Activated T-cell treated with anti-CD3 and anti-CD28 coated beads, Interleukin-2, amount 50 U/mL, for 24 hours (primary cell): ENCODE results near the gene CDK15.
A peak's percentile ranks its signal among the peaks of the same experiment; 100 is the strongest.
"Not testable (repeated sequence)": the region's sequence is repeated elsewhere in the genome, so short reads cannot be mapped to it uniquely, and the experiment has no call there.

Experiments
- DNase-seq: peaks from one replicate; pipeline ENCODE4 v3.0.0-alpha.2; 2020
- H3K27ac Mint-ChIP-seq: 2 replicates; pipeline ENCODE4 v1.8.0; 2020; ENCODE audit warnings: mild to moderate bottlenecking, mixed read lengths
- H3K27me3 Mint-ChIP-seq: 2 replicates; pipeline ENCODE4 v1.8.0; 2020; ENCODE audit warnings: mixed read lengths
- H3K36me3 Mint-ChIP-seq: 2 replicates; pipeline ENCODE4 v1.8.0; 2020; ENCODE audit warnings: low read depth, mixed read lengths
- H3K4me1 Mint-ChIP-seq: 2 replicates; pipeline ENCODE4 v1.8.0; 2020; ENCODE audit warnings: low read depth, mixed read lengths
- H3K4me3 Mint-ChIP-seq: 2 replicates; pipeline ENCODE4 v1.8.0; 2020; ENCODE audit warnings: mild to moderate bottlenecking, moderate library complexity, mixed read lengths
- H3K9me3 Mint-ChIP-seq: 2 replicates; pipeline ENCODE4 v1.8.0; 2020; ENCODE audit warnings: mixed read lengths

Gene CDK15

DNA sequence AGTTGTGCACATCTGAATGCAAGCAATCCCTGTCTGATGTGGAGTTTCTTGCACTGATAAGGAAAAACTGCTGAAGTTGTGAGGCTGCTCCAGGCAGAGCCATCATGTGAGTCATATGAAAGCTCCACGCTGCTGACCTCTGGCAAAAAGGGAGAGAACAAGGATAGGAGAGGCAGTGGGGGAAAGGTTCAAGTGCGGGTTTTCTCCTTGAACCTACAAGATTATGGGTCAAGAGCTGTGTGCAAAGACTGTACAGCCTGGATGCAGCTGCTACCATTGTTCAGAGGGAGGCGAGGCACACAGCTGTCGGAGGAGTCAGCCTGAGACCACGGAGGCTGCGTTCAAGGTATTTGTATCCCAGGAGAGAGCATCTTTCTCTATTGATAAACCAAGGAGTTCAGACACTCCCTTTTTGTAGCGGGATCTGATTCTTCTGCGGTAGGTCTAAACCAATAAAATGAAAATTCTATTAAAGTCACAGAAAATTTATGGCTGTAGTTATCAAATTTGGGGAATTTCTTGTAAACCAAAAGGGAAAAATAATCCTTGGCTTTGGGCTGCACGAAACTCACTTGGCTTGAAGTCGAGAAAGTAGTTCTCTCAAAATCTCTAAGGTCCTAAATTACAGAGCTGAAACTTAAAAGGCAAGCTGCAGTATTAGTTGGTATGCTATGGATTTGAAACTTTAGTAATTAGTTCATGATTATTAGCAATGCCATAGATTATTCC, at the start of gene CDK15:
Gene CDK15 (plus strand): TSS at position 96 of the 729 bp plus-strand sequence. CDS start 128 bp downstream, at position 224.
- H3K36me3 Mint-ChIP-seq, result no peaks in the 10 kb centered on the region
- H3K4me1 Mint-ChIP-seq, result no peaks in the 10 kb centered on the region
- no peaks in the 10 kb centered on the region for H3K9me3 Mint-ChIP-seq
- H3K4me3 Mint-ChIP-seq, result no peak within 1 kb of the TSS
- no peak within 1 kb of the TSS for H3K27ac Mint-ChIP-seq
- H3K27me3 Mint-ChIP-seq, result peaks cover 24% of the 10 kb centered on the region
- no peak for DNase-seq

DNA sequence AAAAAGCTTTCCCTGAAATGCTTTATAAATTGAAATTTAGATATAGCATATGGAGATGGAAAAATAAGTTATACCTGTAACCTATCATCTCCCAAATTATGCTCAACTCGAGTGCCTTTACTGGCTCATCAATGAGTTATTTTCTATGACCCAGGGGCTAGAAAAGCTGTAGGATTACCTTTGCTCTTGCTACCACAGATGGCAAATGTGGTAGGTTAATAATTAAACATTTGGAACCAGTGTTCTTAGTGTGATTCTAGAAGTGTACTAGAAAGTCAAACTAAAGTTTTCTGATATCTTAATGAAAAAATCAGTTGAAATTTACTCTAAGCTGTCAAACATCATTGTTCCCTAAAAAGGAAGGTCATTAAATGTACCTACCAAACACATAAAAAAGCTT, 48.1 kb upstream of the CDK15 start:
- Mint-ChIP-seq H3K27ac (no peak overlapping the region), H3K4me1 (no peaks in the 10 kb centered on the region), H3K27me3 (no peaks in the 10 kb centered on the region), H3K4me3 (no peak overlapping the region), H3K9me3 (no peaks in the 10 kb centered on the region), H3K36me3 (peaks cover 42% of the 10 kb centered on the region)
- no peak for DNase-seq

DNA sequence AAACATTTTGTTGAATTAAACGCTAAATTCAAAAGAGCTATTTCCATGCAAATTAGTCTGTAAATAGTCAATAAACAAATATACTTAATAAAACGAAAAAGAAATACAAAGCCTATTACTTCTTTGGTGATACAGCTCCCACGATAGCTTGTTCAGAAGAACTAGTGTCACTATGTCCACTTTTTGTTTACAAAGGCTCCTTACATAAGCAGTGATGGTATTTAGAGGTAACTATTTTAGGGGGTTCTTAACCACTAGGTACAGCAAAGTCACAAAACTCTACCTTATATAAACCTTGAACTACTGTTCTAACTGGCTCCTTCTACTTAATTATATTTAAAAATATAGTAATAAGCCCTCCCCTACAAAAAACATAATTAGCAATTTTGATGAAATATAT, 47.5 kb upstream of the CDK15 start:
- DNase-seq, result no peak

DNA sequence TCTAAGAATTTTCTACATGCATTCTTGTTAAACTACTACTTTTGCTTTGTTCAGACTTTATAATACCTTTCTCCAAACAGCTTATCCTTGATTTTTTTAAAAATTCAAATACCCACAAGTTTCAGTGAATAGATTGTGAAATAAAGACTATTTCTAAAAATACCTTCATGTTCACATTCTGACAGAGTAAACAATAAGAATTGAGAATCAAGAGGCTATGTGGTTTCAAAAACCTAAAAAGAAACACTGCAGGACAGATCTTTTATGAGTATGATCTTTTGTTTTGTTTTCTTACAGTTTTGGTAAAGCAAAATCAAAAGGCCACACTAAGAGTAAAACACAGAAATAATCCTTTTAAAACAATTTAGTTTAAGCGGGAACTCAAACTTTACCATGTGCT, 46.8 kb upstream of the CDK15 start:
- Mint-ChIP-seq H3K4me3 (no peak overlapping the region), H3K27me3 (no peaks in the 10 kb centered on the region)

More for the DNA sequence above, 47.5 kb upstream of the CDK15 start:
- no peaks in the 10 kb centered on the region for H3K4me1 Mint-ChIP-seq
- no peak overlapping the region for H3K4me3 Mint-ChIP-seq
- peaks cover 45% of the 10 kb centered on the region for H3K36me3 Mint-ChIP-seq
- no peaks in the 10 kb centered on the region for H3K27me3 Mint-ChIP-seq
- H3K27ac Mint-ChIP-seq, result no peak overlapping the region
- H3K9me3 Mint-ChIP-seq, result no peaks in the 10 kb centered on the region

DNA sequence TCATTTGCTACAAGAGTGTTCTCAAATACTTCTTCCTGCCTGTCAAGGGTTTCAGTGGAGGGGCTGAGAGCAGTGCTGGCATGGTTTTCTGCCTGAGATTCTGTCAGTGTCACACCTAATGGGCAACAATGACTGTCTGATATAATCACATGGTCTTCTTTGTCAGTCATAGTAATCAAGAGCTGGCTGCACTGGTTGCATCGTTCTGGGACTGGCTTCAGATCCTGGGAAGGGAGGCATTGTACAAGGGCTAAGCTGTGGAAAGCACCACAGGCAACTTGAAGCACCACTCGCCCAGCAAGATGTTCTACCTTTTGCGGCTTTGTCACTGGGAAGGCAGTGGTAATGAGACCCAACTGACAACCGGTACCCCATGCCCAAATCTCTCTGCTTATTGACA, 45.2 kb upstream of the CDK15 start:
- H3K4me1 Mint-ChIP-seq, result no peaks in the 10 kb centered on the region
- no peak for DNase-seq
- no peaks in the 10 kb centered on the region for H3K27me3 Mint-ChIP-seq
- no peak overlapping the region for H3K27ac Mint-ChIP-seq
- H3K9me3 Mint-ChIP-seq, result no peaks in the 10 kb centered on the region
- H3K4me3 Mint-ChIP-seq, result no peak overlapping the region
- H3K36me3 Mint-ChIP-seq, result peaks cover 55% of the 10 kb centered on the region

More for the DNA sequence above, 46.8 kb upstream of the CDK15 start:
- peaks cover 48% of the 10 kb centered on the region for H3K36me3 Mint-ChIP-seq
- H3K27ac Mint-ChIP-seq, result no peak overlapping the region
- no peaks in the 10 kb centered on the region for H3K4me1 Mint-ChIP-seq
- H3K9me3 Mint-ChIP-seq, result no peaks in the 10 kb centered on the region
- DNase-seq, result no peak

DNA sequence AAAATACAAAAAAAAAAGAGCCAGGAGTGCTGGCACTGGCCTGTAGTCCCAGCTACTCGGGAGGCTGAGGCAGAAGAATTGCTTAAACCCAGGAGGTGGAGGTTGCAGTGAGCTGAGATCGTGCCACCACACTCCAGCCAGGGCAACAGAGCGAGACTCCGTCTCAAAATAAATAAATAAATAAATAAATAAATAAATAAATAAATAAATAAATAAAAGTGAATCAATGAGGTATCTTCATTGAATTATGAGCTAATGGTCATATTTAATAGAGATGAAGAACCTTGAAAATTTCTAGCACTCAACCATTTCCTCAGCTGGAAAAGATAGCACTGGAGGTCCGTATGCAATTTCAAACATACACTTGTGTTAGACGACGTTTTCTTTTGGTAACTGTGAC, 41.9 kb upstream of the CDK15 start:
- not testable (repeated sequence) for H3K27ac Mint-ChIP-seq, H3K4me3 Mint-ChIP-seq

DNA sequence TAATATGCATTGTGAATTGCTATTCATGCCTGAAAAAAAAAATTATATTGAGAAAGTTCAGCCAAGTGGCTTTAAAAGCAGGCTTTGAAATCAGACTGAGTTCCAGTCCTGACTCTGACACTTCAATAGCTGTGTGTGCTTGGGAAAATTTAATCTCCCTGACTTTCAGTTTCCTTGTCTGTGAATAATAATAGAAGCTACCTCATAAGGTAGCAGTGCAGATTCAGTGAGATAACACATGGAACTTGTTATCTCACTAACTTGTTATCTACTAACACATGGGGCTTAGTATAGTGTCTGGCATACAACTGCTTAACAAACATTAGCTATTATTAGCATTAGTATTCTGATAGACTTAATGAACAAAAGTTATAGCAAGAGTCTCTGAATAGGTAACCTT, 40.5 kb upstream of the CDK15 start:
- Mint-ChIP-seq H3K36me3 (peaks cover 44% of the 10 kb centered on the region), H3K4me1 (no peaks in the 10 kb centered on the region), H3K4me3 (no peak overlapping the region), H3K9me3 (no peaks in the 10 kb centered on the region), H3K27me3 (no peaks in the 10 kb centered on the region), H3K27ac (no peak overlapping the region)
- no peak for DNase-seq

More for the DNA sequence above, 41.9 kb upstream of the CDK15 start:
- H3K36me3 Mint-ChIP-seq, result peaks cover 55% of the 10 kb centered on the region
- not testable (repeated sequence) for H3K4me1 Mint-ChIP-seq, H3K27me3 Mint-ChIP-seq, DNase-seq, H3K9me3 Mint-ChIP-seq

DNA sequence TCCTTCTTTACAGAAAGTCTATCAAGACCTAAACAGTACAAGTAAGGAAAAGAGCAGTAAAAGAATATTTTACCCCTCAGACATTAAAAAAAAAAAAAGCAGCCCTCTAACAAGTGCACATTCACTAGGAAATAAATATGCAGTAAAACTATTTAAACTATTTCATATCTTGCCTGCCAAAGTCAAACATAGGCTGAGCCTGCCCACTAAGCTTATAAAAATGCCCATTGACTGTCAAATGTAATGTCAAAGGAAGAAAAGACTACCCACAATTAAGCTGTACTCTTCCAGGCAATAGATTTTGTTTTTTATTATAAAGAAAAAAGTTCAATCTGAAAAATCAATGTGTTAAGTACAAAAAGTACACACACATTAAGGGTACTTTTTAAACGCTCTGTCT, 37.4 kb upstream of the CDK15 start:
- H3K36me3 Mint-ChIP-seq, result peaks cover 22% of the 10 kb centered on the region
- no peaks in the 10 kb centered on the region for H3K9me3 Mint-ChIP-seq
- DNase-seq, result no peak
- peaks cover 1% of the 10 kb centered on the region for H3K4me1 Mint-ChIP-seq
- no peak overlapping the region for H3K27ac Mint-ChIP-seq
- no peaks in the 10 kb centered on the region for H3K27me3 Mint-ChIP-seq
- no peak overlapping the region for H3K4me3 Mint-ChIP-seq

DNA sequence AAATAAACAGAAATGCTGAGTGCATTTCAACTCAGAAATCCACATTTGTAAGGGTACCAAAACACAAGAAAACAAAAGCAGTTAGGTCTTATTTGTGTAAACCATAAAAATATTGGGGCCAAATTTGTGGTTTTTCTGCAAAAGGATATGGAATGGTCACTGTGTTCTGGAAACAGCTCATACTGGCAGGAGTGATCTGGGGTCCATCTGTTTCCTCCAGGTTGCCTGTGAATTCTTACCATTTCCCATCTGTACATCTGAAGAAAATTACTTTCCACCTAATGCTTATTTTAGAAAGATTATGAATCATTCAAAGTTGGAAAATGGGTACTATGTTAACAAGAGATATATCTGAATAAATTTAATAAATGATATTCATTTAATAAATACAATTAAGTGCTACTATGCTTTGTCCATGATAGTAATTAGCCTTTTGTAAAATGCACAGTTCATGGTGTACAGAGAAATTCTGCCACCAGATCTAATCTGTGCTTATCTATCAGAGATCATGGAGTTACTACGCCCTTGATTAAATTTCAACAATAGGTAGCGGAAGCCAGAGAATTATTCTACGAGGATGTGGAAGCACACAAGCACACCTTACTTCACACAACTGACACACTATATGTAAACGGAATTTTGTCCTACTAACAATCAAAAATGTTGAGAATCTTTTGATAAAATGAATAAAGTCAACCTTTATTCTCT, 36.5 kb upstream of the CDK15 start:
- H3K27ac Mint-ChIP-seq, result no peak overlapping the region
- no peak overlapping the region for H3K4me3 Mint-ChIP-seq
- H3K36me3 Mint-ChIP-seq, result peaks cover 19% of the 10 kb centered on the region
- no peaks in the 10 kb centered on the region for H3K9me3 Mint-ChIP-seq
- H3K4me1 Mint-ChIP-seq, result peaks cover 10% of the 10 kb centered on the region
- H3K27me3 Mint-ChIP-seq, result no peaks in the 10 kb centered on the region
- no peak for DNase-seq

DNA sequence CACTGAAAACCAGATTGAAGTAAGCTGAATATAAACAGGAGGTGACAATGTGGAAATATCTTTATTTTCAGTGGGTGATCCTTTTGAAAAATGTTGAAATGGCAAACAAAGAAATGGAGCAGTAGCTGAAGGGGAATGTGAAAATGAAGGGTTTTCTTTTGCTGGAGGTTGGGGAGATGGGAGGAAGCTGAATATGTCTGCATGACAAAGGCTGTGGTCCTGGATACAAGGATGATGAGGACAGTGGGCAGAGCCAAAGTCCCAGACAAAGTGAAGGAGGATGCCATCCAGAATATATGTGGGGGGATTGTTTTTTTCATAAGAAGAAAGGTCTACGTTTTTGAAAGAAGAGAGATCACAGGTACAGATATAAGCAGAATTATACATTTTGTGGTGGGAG, 32.3 kb upstream of the CDK15 start:
- Mint-ChIP-seq H3K36me3 (no peaks in the 10 kb centered on the region), H3K4me1 (peaks cover 29% of the 10 kb centered on the region), H3K27me3 (no peaks in the 10 kb centered on the region), H3K4me3 (no peak overlapping the region), H3K9me3 (no peaks in the 10 kb centered on the region), H3K27ac (no peak overlapping the region)
- no peak for DNase-seq

DNA sequence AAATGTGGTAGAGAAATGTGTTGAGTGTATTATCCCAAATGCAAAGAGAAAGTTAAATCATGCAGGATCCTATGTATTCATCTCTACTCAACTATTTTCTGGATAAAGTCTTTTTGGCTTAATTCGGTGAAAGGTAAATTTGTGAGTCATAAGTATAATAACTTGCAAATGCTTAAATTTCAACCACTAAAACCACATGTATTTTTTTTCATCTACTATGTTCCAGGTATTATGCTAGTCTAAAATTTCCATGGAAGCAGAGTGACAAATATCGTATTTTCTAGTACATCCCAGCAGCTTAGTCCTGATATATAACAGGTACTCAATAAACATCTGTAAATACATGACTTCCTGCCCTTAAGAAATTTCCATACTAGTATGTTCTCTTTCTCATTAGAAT, 31.8 kb upstream of the CDK15 start:
- Mint-ChIP-seq H3K4me1 (peaks cover 31% of the 10 kb centered on the region), H3K4me3 (no peak overlapping the region), H3K9me3 (no peaks in the 10 kb centered on the region), H3K36me3 (no peaks in the 10 kb centered on the region), H3K27me3 (no peaks in the 10 kb centered on the region), H3K27ac (no peak overlapping the region)
- DNase-seq, result no peak

DNA sequence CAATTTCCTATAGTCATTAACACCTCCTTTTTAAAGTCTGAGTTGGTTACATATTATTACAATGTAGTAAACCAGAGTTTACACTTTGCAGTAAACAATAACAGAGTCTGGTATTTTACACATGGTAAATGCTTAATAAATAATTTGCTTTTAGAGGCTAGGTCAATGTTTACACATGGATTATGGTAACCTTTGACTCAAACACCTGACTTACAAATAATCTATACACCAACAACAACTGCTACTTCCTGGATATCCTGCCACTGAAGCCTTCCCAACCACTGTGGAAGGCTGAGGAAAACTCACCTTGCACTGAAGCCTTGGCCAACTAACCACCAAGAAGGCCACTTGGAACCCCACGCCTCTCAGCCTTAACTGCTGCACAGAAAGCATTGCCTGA, 31.0 kb upstream of the CDK15 start:
- peaks cover 38% of the 10 kb centered on the region for H3K4me1 Mint-ChIP-seq
- H3K36me3 Mint-ChIP-seq, result peaks cover 2% of the 10 kb centered on the region
- no peak overlapping the region for H3K27ac Mint-ChIP-seq
- no peaks in the 10 kb centered on the region for H3K27me3 Mint-ChIP-seq
- no peaks in the 10 kb centered on the region for H3K9me3 Mint-ChIP-seq
- H3K4me3 Mint-ChIP-seq, result no peak overlapping the region
- DNase-seq, result no peak

DNA sequence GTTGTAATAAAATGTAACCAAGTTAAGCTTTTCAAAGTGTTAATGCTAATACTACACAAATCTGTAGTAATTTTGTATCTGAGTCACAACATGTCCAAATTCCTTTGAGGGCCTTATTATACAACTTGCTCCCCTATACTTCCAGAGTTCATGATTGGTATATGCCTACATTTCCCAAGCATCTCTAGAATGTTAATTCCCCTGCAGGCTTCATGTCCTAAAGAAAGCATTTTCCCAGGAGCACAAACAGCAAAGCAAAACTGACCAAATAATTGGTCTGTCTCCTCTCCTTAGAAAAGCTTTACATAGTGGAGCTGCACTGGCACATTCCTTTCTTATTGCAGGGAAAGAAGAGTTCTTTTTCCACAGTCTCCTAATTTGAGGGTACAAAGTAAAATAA, 29.3 kb upstream of the CDK15 start:
- Mint-ChIP-seq H3K4me3 (no peak overlapping the region), H3K4me1 (peaks cover 46% of the 10 kb centered on the region), H3K36me3 (peaks cover 13% of the 10 kb centered on the region), H3K9me3 (no peaks in the 10 kb centered on the region), H3K27me3 (no peaks in the 10 kb centered on the region), H3K27ac (no peak overlapping the region)
- DNase-seq, result no peak

DNA sequence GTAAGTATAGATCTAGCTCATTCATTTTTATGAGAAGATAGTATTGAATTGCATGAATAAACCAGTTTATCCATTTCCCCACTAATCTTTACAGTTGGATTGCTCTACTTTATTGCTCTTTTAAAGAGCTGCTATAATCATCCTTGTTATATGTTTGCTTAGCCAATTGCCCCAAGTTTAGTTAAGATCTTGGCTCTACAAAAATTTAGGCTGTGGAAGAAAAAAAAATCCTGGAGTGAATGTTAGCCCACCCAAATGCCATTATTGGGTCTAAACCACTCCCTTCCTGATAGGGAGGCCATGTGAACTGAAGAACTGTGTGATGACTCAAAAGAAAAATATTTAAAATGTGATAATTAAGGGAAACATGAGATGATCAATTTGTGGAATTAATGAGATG, 28.5 kb upstream of the CDK15 start:
- Mint-ChIP-seq H3K27ac (no peak overlapping the region), H3K27me3 (no peaks in the 10 kb centered on the region), H3K9me3 (no peaks in the 10 kb centered on the region), H3K4me3 (no peak overlapping the region), H3K36me3 (peaks cover 13% of the 10 kb centered on the region), H3K4me1 (peaks cover 46% of the 10 kb centered on the region)
- no peak for DNase-seq

DNA sequence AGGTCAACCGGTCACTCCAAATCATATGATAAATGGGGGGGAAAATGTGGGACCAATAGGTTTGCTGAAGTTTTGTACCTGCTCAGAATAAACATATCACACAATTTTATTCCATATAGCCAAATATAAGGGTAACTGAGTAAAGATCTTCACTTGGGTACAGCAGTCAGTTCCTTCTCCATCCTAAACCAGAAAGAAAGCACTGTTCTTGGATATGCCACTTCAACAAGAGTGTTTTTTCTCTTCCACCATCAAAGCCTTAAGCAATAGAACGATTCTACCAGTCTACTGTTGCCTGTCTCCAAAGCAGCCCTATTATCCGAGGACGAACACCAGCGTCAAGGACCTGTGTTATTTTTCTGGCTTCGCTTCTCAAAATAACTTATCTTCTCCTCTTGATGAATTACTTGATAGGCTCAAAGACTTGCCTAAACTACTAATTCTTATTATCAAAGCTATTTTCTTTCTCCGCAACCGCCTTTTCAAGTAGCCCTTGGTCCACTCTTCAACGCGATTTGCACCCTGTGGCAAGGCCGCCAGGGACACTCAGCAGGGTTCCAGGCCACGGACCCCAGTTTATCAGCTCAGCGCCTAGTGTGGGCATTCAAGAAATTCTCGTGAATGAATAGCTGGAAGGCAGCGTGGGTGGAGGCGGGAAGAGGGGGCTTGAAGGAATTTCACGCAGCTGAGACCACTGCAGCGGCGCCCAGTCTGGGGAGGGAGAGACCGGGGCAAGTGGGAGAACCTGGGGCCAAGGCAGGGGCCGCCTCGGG, 26.2 kb upstream of the CDK15 start:
- H3K36me3 Mint-ChIP-seq, result peaks cover 13% of the 10 kb centered on the region
- H3K4me1 Mint-ChIP-seq, result peaks cover 33% of the 10 kb centered on the region
- DNase-seq, result no peak
- H3K27me3 Mint-ChIP-seq, result peaks cover 4% of the 10 kb centered on the region
- peak overlapping the region; percentile 99 for H3K4me3 Mint-ChIP-seq
- no peaks in the 10 kb centered on the region for H3K9me3 Mint-ChIP-seq
- H3K27ac Mint-ChIP-seq, result peak overlapping the region; percentile 98
